Measurements from ENCODE around the gene TMA16.
"Not testable (repeated sequence)": the region's sequence is repeated elsewhere in the genome, so short reads cannot be mapped to it uniquely, and the experiment has no call there.

Gene TMA16

GRCh38 chr4:163494360-163495241 lies at the start of gene TMA16:
TMA16 (plus strand) TSS chr4:163494690; CDS start chr4:163494802, 112 bp downstream.
- peak; percentile 95 for DNase-seq (ENCODE audit: low spot score)

- DNase-seq (ENCODE audit: low spot score) = not testable (repeated sequence)
These were observed 47.5 kb upstream of the TMA16 start for GRCh38 chr4:163447023-163447422.

- no peak for DNase-seq (ENCODE audit: low spot score)
These were observed 47.0 kb upstream of the TMA16 start for GRCh38 chr4:163447481-163447880.

DNA sequence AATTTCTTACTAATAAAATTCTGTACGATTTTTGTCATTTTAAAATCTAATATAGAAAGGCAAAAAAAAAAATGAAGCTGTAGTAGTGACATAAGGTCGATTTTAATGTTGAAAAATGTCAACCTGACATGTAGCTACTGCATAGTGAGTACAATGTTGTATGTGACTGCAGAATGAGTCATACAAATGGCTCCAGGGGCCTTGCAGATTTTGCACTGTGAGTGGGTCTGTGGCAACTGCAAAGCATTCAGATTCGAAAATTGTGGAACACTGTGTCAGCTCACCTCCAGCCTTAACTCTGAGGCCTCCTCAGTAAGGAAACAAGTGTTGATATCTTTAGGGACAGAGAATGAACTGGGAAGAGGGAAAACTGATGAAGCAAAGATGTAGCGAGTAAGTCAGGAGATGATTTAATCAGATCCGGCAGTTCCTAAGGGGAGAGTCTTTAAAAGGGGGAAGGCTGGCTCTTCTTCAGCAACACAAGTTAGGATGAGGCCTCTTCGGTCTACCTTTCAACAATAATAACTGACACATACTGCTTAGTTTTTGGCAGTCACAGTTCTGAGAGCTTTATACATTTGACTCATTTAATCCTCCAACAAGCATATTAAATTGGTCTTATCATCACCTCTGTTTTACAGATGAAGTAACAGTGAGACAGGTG lies 45.8 kb upstream of the TMA16 start:
- peak; percentile 4 for DNase-seq (ENCODE audit: low spot score)

DNA sequence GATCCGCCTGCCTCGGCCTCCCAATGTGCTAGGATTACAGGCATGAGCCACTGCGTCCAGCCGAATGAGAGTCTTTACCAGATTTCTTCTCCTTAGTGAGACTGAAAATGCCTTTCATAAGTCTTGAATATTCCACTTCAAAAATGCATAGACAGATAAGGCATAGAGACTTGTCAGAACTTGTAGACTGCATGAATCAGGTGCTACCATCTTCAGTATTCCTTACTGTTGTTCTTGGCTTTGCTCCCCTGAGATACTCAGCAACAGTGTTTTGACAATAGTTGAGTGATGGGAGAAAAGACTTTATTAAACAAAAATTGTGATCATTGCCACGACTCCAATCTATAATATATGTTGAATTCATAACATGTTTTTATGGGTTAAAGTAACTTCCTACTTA lies 31.9 kb upstream of the TMA16 start:
- DNase-seq (ENCODE audit: low spot score) = no peak

DNA sequence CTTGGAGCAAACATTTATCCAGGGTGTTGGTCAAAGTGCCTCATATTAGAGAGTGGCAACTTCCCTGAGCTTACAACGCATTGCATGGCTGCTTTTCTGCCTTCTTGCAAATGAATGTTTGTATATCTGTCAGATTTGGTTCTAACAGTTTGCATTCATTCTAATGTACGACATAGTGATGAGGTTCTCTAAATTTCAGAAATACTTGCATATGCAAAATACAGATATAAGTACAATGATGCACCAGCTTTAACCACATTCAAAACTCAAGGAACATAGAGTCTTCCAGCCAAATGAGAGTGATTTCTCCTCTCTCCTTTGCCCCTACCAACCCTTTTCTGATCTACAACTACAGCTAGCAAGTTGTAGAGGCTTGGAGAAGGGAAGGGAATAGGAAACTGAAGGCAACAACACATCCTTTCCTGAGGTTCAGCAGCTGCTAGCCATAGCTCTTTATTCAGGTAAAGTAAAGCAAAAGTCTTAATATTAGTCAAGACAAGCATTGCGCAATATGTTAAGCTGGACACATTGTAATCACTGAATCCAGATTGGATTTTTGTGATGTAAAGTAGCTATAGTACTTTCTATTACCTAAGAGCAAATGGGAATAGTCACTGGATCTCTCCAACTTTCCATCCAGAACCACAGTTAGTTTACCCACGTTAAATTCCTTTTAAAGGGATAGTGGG lies 27.3 kb upstream of the TMA16 start:
- no peak for DNase-seq (ENCODE audit: low spot score)

GRCh38 chr4:163470391-163470790 lies 24.1 kb upstream of the TMA16 start:
- DNase-seq (ENCODE audit: low spot score) = no peak

DNA sequence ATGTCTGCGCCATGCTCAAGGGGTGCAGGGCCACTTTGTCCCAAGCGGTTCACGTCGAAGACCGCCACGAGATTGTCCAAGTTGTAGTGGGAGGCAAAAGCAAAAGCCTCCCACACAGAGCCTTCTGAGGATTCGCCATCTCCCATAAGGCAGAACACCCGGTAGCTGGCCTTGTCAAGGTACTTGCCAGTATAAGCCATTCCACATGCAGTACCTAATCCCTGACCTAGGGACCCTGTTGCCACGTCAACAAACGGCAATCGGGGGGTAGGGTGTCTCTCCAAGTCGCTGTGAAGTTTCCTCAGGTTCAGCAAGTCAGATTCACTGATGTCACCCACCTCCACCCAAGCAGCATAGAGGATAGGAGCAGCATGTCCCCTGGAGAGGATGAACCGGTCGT lies 21.4 kb upstream of the TMA16 start:
- no peak for DNase-seq (ENCODE audit: low spot score)

- DNase-seq (ENCODE audit: low spot score) = no peak
These were observed 20.9 kb upstream of the TMA16 start, which contains the start of gene TKTL2 for GRCh38 chr4:163473576-163473975. TKTL2 (minus strand) TSS chr4:163473754; CDS start chr4:163473734, 20 bp downstream.

GRCh38 chr4:163474027-163474426 lies 20.5 kb upstream of the TMA16 start:
- DNase-seq (ENCODE audit: low spot score) = no peak

GRCh38 chr4:163476761-163477438 lies 17.6 kb upstream of the TMA16 start:
- DNase-seq (ENCODE audit: low spot score) = no peak

- DNase-seq (ENCODE audit: low spot score) = no peak
These were observed 12.3 kb upstream of the TMA16 start for GRCh38 chr4:163482190-163482589.

DNA sequence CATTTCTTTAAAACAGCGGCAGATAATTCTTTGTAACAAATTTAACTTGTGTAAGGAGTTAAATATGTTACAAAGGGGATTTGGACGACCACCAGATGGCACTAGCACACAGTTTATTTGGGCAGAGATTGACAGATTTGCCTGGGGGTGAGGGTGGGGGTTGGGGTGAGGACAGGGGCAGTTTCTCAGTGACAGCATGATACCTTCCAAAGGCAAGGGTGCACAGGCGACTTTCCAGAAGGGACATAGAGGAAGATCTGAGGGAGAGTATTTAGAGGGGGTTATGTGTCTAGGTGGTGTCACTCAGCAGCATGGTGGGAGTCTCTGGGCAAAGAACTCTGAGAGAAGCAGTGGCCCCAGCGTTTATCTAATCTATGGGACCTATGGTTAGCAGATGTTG lies 9.6 kb upstream of the TMA16 start:
- peak; percentile 12 for DNase-seq (ENCODE audit: low spot score)

DNA sequence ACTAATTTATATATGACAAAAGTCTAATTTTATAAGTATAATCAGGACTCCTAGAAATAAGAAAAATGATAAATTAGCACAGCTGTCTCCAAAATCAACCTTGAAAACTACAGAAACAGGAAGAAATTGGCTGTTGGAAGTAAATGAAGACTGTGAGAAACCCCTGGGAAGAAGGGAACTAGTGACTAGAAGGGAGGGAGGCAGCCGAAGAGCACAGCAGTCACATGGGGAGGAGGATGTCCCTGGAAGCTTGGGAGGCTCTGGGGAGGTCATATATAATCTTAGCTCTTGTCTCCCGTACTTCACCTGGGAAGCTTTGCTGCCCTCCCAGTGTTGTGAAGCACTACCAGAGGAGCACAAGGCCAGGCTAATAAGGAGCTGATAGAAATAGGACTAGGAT lies 8.9 kb upstream of the TMA16 start:
- peak; percentile 2 for DNase-seq (ENCODE audit: low spot score)

GRCh38 chr4:163486321-163486720 lies 8.2 kb upstream of the TMA16 start:
- DNase-seq (ENCODE audit: low spot score) = no peak

DNA sequence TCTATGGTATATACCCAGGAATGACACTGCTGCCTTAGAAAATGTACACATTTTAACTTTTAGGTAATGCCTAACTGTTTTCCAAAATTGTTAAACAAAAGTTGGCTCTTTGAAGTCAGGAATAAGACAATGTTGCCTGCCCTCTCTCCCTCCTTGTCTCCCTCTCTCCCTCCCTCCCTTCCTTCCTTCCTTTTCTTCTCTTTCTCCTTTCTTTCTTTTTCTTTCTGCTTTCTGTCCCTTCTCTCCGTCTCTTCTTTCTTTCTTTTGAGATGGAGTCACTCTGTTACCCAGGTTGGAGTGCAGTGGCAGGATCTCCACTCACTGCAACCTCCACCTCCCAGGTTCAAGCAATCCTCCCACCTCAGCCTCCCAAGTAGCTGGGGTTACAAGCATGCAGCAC lies 4.6 kb upstream of the TMA16 start:
- no peak for DNase-seq (ENCODE audit: low spot score)

DNA sequence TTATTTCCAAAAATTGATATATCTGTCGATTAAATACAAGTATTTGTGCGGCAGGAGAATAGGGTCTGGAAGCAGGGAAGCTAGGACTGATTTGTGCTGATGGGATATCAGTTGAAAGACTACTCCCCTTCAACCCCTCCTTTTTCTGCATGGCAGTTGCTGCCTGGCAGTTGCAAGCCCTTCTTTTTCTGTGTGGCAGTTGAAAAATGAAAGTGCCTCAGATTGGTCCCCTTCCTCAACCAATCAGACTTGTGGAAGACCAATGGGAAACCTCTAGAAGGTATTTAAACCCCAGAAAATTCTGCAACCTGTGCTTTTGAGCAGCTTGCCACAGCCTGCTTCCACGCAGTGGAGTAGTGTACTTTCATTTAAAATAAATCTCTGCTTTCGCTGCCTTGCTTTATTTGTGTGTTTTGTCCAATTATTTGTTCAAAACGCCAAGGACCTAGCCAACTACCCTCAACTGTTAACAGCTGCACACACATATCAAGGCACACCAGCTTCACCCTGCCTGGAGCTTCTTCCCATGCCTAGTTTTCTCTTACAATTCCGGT lies 1.5 kb upstream of the TMA16 start:
- no peak for DNase-seq (ENCODE audit: low spot score)

DNA sequence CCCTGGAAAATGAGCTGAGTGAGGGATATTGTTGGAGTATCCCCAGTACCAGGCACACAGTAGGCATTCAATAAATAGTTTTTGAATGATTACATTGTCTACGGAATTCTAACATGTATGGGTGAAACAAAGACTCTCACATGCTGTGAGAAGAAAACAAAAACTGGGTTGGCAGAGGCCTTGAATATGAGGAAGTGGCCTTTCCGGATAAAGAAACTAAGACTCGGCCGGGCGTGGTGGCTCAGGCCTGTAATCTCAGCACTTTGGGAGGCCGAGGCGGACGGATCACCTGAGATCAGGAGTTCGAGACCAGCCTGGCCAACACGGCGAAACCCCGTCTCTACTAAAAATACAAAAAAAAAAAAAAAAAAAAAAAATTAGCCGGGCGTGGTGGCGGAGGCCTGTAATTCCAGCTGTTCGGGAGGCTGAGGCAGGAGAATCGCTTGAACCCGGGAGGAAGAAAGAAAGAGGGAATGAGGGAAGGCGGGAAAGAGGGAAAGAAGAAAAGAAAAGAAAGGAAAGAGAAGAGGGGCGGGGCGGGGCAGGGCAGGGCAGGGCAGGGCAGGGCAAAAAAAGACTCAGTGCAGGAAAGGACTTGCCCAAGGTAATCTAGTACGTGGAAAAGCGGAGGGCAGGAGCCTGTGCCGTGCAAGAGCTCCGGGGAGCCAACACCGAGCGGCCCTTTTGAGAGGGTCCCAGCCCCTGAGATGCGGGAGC lies 689 bp upstream of the TMA16 start:
- DNase-seq (ENCODE audit: low spot score) = no peak

GRCh38 chr4:163495900-163496299 lies 1.4 kb downstream of the TMA16 start:
- no peak for DNase-seq (ENCODE audit: low spot score)

DNA sequence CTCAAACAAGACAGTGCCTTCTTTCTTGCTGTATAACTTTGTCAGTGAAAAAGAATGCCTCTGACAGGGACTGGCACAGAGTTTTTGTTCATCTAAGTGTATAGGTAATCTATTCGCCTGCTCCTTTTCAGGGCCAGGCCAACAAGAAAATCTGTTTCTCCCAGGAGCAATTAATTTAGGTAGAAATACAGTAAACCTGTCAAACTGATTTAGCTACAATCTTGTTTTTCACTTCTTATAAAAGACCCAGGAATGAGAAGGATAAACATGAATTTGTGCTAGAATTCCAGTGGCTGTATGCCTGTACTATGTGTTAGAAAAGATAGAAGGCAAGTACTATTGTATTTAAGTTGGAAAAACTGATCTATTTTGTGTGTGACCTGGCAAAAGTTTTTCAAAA lies 6.1 kb downstream of the TMA16 start:
- no peak for DNase-seq (ENCODE audit: low spot score)

DNA sequence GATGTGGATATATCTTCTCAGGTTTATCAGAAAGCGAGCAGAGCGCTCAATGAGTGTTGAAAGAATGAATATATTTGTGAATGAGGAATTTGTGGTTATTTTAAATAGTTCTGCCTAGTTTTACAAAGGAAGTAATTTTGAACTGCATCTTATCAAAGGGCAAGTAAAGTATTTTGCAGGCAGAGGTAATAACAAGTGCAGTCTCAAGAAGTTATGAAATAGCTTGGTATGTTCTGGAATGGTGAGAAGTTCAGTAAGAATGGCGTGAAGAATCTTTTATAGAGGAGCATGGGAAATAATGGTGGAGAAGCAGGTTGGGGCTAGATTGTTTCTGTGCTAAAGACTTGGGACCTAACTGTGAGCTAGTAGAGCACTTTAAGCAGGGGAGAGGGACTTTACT lies 10.9 kb downstream of the TMA16 start:
- no peak for DNase-seq (ENCODE audit: low spot score)

Measured in AG08395 (cell line).